ENCODE data around the gene SHC3. TPM values are rescaled to one million over a fixed set of nuclear protein-coding genes. Genes with fewer than 3 reads are reported as not detected.

SHC3 gene
- total RNA-seq, 2 experiments from 2014 or later = not detected

DNA sequence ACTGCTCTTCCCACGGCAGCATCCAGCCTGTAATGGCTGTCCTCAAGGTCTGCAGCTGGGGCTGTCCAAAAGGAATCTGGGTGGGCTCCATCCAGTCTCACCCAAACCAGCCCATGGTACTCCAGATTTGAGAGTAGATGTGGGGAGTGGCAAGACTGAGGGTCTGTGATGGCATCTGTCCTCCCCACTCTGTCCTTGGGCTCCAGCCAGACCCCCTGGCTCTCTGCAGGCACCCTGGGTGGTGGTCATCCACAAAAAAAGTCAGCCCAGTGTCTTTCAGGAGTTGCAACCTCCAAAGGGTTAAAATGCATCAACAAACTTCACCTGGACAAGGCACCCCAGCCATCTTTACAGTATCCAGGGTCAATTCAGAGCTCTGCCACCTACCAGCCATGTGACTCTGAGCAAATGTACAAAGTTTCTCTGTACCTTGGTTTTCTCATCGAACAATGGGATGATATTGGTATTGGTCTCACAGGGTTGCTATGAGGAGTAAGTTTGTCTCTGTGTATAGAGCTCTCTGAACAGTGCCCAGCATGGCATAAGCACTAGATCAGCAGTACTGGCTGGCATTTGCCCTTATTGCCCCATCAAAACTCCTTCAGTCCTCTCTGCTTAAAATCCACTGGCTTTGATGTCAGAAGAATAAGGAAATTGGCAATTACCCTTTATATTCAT is 194.6 kb downstream of the SHC3 start:
- no peaks in the 10 kb centered on the region for H3K36me3 Mint-ChIP-seq (ENCODE audit: low read depth)
- intact Hi-C loops (cut with DNase I, micrococcal nuclease) = no loop called here
- POLR2A ChIA-PET = no interaction called here
- DNase-seq (no peak), ATAC-seq (ENCODE audit: poor library complexity) (no peak)
- H3K4me1 ChIP-seq (ENCODE audit: insufficient read depth, low read length) = no peaks in the 10 kb centered on the region
- H3K4me1 Mint-ChIP-seq (ENCODE audit: low read depth) = peaks cover 2% of the 10 kb centered on the region
- no peak overlapping the region for H3K27ac Mint-ChIP-seq
- H3K9me3 ChIP-seq (ENCODE audit: control insufficient read depth in 1 of 2, insufficient read depth in 1 of 2, low read length in 2 of 2) = no peaks in the 10 kb centered on the region
- H3K4me3 Mint-ChIP-seq = no peak overlapping the region
- CTCF ChIA-PET = no interaction called here
- TF ChIP-seq, protein P1, sequence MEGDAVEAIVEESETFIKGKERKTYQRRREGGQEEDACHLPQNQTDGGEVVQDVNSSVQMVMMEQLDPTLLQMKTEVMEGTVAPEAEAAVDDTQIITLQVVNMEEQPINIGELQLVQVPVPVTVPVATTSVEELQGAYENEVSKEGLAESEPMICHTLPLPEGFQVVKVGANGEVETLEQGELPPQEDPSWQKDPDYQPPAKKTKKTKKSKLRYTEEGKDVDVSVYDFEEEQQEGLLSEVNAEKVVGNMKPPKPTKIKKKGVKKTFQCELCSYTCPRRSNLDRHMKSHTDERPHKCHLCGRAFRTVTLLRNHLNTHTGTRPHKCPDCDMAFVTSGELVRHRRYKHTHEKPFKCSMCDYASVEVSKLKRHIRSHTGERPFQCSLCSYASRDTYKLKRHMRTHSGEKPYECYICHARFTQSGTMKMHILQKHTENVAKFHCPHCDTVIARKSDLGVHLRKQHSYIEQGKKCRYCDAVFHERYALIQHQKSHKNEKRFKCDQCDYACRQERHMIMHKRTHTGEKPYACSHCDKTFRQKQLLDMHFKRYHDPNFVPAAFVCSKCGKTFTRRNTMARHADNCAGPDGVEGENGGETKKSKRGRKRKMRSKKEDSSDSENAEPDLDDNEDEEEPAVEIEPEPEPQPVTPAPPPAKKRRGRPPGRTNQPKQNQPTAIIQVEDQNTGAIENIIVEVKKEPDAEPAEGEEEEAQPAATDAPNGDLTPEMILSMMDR (IDR thresholded peaks at IDR 0.05) = no peak
- peaks cover 11% of the 10 kb centered on the region for H3K27me3 Mint-ChIP-seq
- H3K9me3 Mint-ChIP-seq = no peaks in the 10 kb centered on the region
- H3K36me3 ChIP-seq (ENCODE audit: insufficient read depth, low read length) = no peaks in the 10 kb centered on the region
- peaks cover 0 to 3% of the 10 kb centered on the region in 2 experiments for H3K27me3 ChIP-seq (ENCODE audit: control insufficient read depth in 1 of 2, insufficient read depth in 2 of 2, low read length in 2 of 2)
- H3K27ac ChIP-seq (ENCODE audit: low read depth in 1 of 2, low read length in 2 of 2) = no peak overlapping the region
- no peak overlapping the region for H3K4me3 ChIP-seq (ENCODE audit: low read length)

DNA sequence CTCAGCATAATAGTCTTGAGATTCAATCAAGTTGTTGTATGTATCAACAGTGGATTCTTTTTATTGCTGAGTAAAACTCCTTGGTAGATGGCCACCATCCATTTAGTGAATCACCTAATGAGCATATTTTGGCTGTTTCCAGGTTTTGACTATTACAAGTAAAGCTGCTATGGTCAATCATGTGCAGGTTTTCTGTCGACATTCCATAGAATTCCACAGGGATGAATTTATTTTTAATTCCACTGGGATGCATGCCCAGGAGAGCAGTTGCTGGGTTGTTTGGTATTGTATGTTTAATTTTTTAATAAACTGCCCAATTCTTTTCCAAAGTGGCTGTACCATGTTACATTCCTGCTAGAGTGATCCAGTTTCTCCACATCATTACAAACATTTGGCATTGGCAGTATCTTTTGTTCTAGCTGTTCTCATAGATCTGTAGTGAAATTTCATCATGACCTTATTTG is 197.8 kb downstream of the SHC3 start:
- POLR2A ChIA-PET = no interaction called here
- Mint-ChIP-seq H3K4me3 (no peak overlapping the region), H3K27ac (no peak overlapping the region), H3K27me3 (peaks cover 12% of the 10 kb centered on the region), H3K9me3 (no peaks in the 10 kb centered on the region), H3K36me3 (ENCODE audit: low read depth) (no peaks in the 10 kb centered on the region), H3K4me1 (ENCODE audit: low read depth) (no peaks in the 10 kb centered on the region)
- peaks cover 0 to 3% of the 10 kb centered on the region in 2 experiments for H3K27me3 ChIP-seq (ENCODE audit: control insufficient read depth in 1 of 2, insufficient read depth in 2 of 2, low read length in 2 of 2)
- intact Hi-C loops (cut with DNase I, micrococcal nuclease) = no loop called here
- no peaks in the 10 kb centered on the region for H3K9me3 ChIP-seq (ENCODE audit: control insufficient read depth in 1 of 2, insufficient read depth in 1 of 2, low read length in 2 of 2)
- no peak overlapping the region for H3K27ac ChIP-seq (ENCODE audit: low read depth in 1 of 2, low read length in 2 of 2)
- DNase-seq = no peak
- CTCF ChIA-PET = no interaction called here
- TF ChIP-seq, protein P1 (IDR thresholded peaks at IDR 0.05) = no peak
- no peak for ATAC-seq (ENCODE audit: poor library complexity)
- no peaks in the 10 kb centered on the region for H3K4me1 ChIP-seq (ENCODE audit: insufficient read depth, low read length)
- H3K36me3 ChIP-seq (ENCODE audit: insufficient read depth, low read length) = no peaks in the 10 kb centered on the region
- H3K4me3 ChIP-seq (ENCODE audit: low read length) = no peak overlapping the region

DNA sequence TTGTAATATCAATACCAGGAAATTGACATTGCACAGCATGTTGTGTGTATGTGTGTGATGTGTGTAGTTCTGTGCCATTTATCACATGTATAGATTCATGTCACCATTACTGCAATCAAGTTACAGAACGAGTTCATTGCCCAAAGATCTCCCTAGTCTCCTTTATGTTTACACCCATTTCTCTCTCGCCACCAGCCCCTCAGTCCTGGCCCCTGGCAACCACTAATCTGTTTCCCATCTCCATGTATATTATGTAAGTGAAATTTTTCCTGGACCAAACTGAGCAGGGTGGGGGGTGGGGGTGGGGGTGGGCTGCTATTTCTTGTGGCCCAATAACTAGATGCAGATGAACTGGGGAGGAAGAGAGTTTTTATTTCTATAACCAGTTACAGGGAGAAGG is 198.8 kb downstream of the SHC3 start:
- H3K9me3 ChIP-seq (ENCODE audit: control insufficient read depth in 1 of 2, insufficient read depth in 1 of 2, low read length in 2 of 2) = no peaks in the 10 kb centered on the region
- no peaks in the 10 kb centered on the region for H3K36me3 ChIP-seq (ENCODE audit: insufficient read depth, low read length)
- CTCF ChIA-PET = no interaction called here
- POLR2A ChIA-PET = no interaction called here
- Mint-ChIP-seq H3K36me3 (ENCODE audit: low read depth) (no peaks in the 10 kb centered on the region), H3K4me1 (ENCODE audit: low read depth) (no peaks in the 10 kb centered on the region), H3K9me3 (no peaks in the 10 kb centered on the region), H3K27me3 (peaks cover 12% of the 10 kb centered on the region), H3K27ac (no peak overlapping the region), H3K4me3 (no peak overlapping the region)
- H3K4me1 ChIP-seq (ENCODE audit: insufficient read depth, low read length) = no peaks in the 10 kb centered on the region
- intact Hi-C loops (cut with DNase I, micrococcal nuclease) = no loop called here
- no peak overlapping the region for H3K27ac ChIP-seq (ENCODE audit: low read depth in 1 of 2, low read length in 2 of 2)
- DNase-seq = no peak
- H3K4me3 ChIP-seq (ENCODE audit: low read length) = no peak overlapping the region
- peaks cover 0 to 3% of the 10 kb centered on the region in 2 experiments for H3K27me3 ChIP-seq (ENCODE audit: control insufficient read depth in 1 of 2, insufficient read depth in 2 of 2, low read length in 2 of 2)
- TF ChIP-seq, protein P1 (IDR thresholded peaks at IDR 0.05) = no peak
- ATAC-seq (ENCODE audit: poor library complexity) = no peak

Measured in CD4-positive, alpha-beta T cell (primary cell).